ENCODE results near the gene ACVR1. TPM values are rescaled to one million over a fixed set of nuclear protein-coding genes. Genes with fewer than 3 reads are reported as not detected.

ACVR1 gene
- total and polyA plus RNA-seq, 2 donors (not counting 3 experiments of a cell fraction or from before 2014, with no cell fraction given) = 24.8 to 33.6 TPM

- ChIA-PET CTCF (interaction anchor here (1.0 kb wide), 1 partner anchor 8 kb away, joined by 3 read pairs; no protein-coding TSS in a partner anchor), POLR2A (no interaction called here)
- Histone ChIP-seq H3K27ac (ENCODE audit: insufficient read depth, low read depth, low read length) (no peak overlapping the region), H4K20me1 (replicated peaks; ENCODE audit: control insufficient read depth, extremely low read depth, insufficient read depth, low read length) (no peaks in the 10 kb centered on the region), H3K4me1 (ENCODE audit: control insufficient read depth, extremely low read depth, insufficient read depth, low read length) (peaks cover 26% of the 10 kb centered on the region), H2AFZ (ENCODE audit: low read depth, low read length) (no peak overlapping the region), H3K9me1 (replicated peaks; ENCODE audit: control insufficient read depth, extremely low read depth, insufficient read depth, low read length) (no peaks in the 10 kb centered on the region), H3K9ac (replicated peaks; ENCODE audit: extremely low read depth, insufficient read depth, low read length) (no peak overlapping the region), H3K27me3 (ENCODE audit: control insufficient read depth in 2 of 2, insufficient read depth in 2 of 2, low read length in 2 of 2) (no peaks in the 10 kb centered on the region), H3K4me3 (replicated peaks in 1 of 3; ENCODE audit: insufficient read depth in 1 of 3, low read depth in 1 of 3, low read length in 3 of 3) (no peak overlapping the region), H3K79me2 (ENCODE audit: control insufficient read depth, insufficient read depth, low read length) (no peaks in the 10 kb centered on the region), H3K36me3 (ENCODE audit: control insufficient read depth in 2 of 2, extremely low read depth in 1 of 2, insufficient read depth in 2 of 2, low read length in 2 of 2) (no peaks in the 10 kb centered on the region), H3K4me2 (ENCODE audit: insufficient read depth, low read length) (no peak overlapping the region), H3K9me3 (replicated peaks; ENCODE audit: control insufficient read depth, insufficient read depth, low read length) (no peaks in the 10 kb centered on the region)
- intact Hi-C loops (cut with micrococcal nuclease) (no loop called here), dilution Hi-C loops (cut with MboI; ENCODE audit: extremely low pct_ligation_motif_present, low sequenced_read_pairs) (no loop called here)
- no TSS peak for BruUV-seq (replicated peaks)
- DNase-seq (ENCODE audit: low read depth, low spot score) (no peak), FAIRE-seq (no peak)
- TF ChIP-seq EZH2 (IDR thresholded peaks at IDR 0.05; ENCODE audit: borderline replicate concordance, low read depth, low read length, severe bottlenecking) = no peak
- TF ChIP-seq MYC (IDR thresholded peaks at IDR 0.05; ENCODE audit: low read depth, low read length) = no peak
- TF ChIP-seq GATA2 (IDR thresholded peaks at IDR 0.05; ENCODE audit: insufficient read depth, insufficient read length, low read depth, low read length) = no peak
- no peak for TF ChIP-seq POLR2AphosphoS5 (IDR thresholded peaks at IDR 0.05; ENCODE audit: insufficient read depth, low read depth, low read length)
- no peak for TF ChIP-seq JUN (IDR thresholded peaks at IDR 0.05; ENCODE audit: borderline replicate concordance, insufficient read depth, insufficient read length, low read depth)
- TF ChIP-seq CTCF (IDR thresholded peaks at IDR 0.05; ENCODE audit: extremely low read depth in 1 of 2, insufficient read depth in 1 of 2, low read depth in 1 of 2, low read length in 2 of 2) = no peak
Observed at GRCh38 chr2:157818227-157818626, 57.9 kb downstream of the ACVR1 start.

Data from endothelial cell of umbilical vein (primary cell).